Brain microvascular endothelial cell (primary cell): Measurements from ENCODE around the gene PPM1J.
A peak's percentile ranks its signal among the peaks of the same experiment; 100 is the strongest.
"Not testable (repeated sequence)": the region's sequence is repeated elsewhere in the genome, so short reads cannot be mapped to it uniquely, and the experiment has no call there.

Experiments used
- DNase-seq: peaks from one replicate; pipeline ENCODE4 v3.0.0-alpha.2; 2020
- H3K27ac ChIP-seq: fragments of 250-450 bp; sonication (Bioruptor Pico); 2 replicates; pipeline ENCODE4 v1.5.1; 2020; ENCODE audit warnings: mild to moderate bottlenecking, moderate library complexity
- H3K27me3 ChIP-seq: fragments of 250-450 bp; sonication (Bioruptor Pico); replicated peaks from 2 replicates; pipeline ENCODE4 v1.5.1; 2020; ENCODE audit warnings: mild to moderate bottlenecking
- H3K36me3 ChIP-seq: fragments of 250-450 bp; sonication (Bioruptor Pico); replicated peaks from 2 replicates; pipeline ENCODE4 v1.5.1; 2020; ENCODE audit warnings: mild to moderate bottlenecking
- H3K4me3 ChIP-seq: 2 replicates; pipeline ENCODE4 v1.5.1; 2011; ENCODE audit warnings: low read depth, mild to moderate bottlenecking, control low read depth, low read length, moderate library complexity
- in situ Hi-C: cut with HindIII; loops from 2 replicates; pipeline ENCODE4 v1.10.0; 2017; ENCODE audit warnings: low sequenced_read_pairs, low pct_ligation_motif_present
- TF ChIP-seq, protein P1 (sequence below): IDR thresholded peaks from 2 replicates; pipeline ENCODE4 v1.5.1; 2011; ENCODE audit warnings: low read depth, mild to moderate bottlenecking, moderate library complexity, low read length, control low read depth, inconsistent platforms; ENCODE audit errors: missing control alignments

The PPM1J gene

DNA sequence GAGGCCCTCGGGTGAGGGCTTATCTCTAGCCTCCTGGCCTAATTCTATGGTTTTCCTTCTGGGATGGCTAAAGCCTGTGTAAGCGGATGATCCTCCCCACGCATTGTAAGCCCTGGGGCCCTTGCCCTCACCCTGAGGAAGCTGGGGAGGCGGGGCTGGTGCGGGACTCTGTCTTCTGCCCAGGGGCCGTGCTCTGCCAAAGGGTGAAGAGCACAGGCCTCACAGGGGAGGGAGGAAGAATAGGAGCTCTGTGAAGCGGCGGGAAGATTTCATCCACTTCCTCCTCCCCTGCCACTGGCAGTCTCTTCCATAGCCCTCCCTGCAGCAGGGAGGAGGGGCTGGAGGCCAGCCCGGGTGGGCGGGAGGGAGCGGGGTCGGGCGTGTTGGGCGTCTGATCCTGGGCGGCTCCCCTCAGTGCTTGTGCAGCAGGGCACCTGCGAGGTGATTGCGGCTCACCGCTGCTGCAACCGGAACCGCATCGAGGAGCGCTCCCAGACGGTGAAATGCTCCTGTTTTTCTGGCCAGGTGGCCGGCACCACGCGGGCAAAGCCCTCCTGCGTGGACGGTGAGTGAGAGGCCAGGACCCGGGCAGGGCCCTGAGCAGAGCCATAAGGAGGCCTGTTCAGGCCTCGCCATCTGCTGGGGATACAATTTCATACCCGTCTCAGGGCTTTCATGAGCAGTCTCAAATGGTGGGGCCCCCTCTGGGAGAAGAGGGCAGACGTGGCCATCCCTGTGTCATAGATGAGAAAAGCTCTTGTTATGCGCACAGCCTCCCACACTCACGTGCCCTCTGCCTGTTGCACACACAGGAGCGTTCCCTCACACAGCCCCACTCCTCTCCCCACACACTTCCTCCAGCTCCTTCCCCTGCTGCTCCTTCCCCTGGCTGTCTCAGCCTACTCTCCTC, 7.7 kb upstream of the PPM1J start:
- Histone ChIP-seq H3K27me3 (no peaks in the 10 kb centered on the region), H3K4me3 (no peak overlapping the region), H3K36me3 (no peaks in the 10 kb centered on the region), H3K27ac (no peak overlapping the region)
- DNase-seq = peak; percentile 24
- TF ChIP-seq, protein P1, sequence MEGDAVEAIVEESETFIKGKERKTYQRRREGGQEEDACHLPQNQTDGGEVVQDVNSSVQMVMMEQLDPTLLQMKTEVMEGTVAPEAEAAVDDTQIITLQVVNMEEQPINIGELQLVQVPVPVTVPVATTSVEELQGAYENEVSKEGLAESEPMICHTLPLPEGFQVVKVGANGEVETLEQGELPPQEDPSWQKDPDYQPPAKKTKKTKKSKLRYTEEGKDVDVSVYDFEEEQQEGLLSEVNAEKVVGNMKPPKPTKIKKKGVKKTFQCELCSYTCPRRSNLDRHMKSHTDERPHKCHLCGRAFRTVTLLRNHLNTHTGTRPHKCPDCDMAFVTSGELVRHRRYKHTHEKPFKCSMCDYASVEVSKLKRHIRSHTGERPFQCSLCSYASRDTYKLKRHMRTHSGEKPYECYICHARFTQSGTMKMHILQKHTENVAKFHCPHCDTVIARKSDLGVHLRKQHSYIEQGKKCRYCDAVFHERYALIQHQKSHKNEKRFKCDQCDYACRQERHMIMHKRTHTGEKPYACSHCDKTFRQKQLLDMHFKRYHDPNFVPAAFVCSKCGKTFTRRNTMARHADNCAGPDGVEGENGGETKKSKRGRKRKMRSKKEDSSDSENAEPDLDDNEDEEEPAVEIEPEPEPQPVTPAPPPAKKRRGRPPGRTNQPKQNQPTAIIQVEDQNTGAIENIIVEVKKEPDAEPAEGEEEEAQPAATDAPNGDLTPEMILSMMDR = peak; percentile 28
- in situ Hi-C loops = no loop called here

- no peaks in the 10 kb centered on the region for H3K36me3 ChIP-seq
- TF ChIP-seq, protein P1 = no peak
- in situ Hi-C loops = no loop called here
- no peak overlapping the region for H3K27ac ChIP-seq
- DNase-seq = no peak
- H3K4me3 ChIP-seq = no peak overlapping the region
- H3K27me3 ChIP-seq = no peaks in the 10 kb centered on the region
Observed at GRCh38 chr1:112721966-112722524, 6.9 kb upstream of the PPM1J start.

- H3K27ac ChIP-seq, in situ Hi-C loops, H3K27me3 ChIP-seq, H3K4me3 ChIP-seq, H3K36me3 ChIP-seq, DNase-seq: not testable (repeated sequence)
Observed at GRCh38 chr1:112721294-112721693, 6.2 kb upstream of the PPM1J start.

GRCh38 chr1:112720800-112721199, 5.7 kb upstream of the PPM1J start:
- TF ChIP-seq, protein P1 = no peak
- Histone ChIP-seq H3K27me3 (no peaks in the 10 kb centered on the region), H3K36me3 (no peaks in the 10 kb centered on the region), H3K27ac (no peak overlapping the region), H3K4me3 (no peak overlapping the region)
- no peak for DNase-seq
- in situ Hi-C loops = no loop called here

GRCh38 chr1:112719706-112720105, 4.6 kb upstream of the PPM1J start:
- TF ChIP-seq, protein P1 = no peak
- H3K4me3 ChIP-seq = no peak overlapping the region
- no peak overlapping the region for H3K27ac ChIP-seq
- in situ Hi-C loops = no loop called here
- H3K36me3 ChIP-seq = no peaks in the 10 kb centered on the region
- H3K27me3 ChIP-seq = no peaks in the 10 kb centered on the region
- DNase-seq = no peak

DNA sequence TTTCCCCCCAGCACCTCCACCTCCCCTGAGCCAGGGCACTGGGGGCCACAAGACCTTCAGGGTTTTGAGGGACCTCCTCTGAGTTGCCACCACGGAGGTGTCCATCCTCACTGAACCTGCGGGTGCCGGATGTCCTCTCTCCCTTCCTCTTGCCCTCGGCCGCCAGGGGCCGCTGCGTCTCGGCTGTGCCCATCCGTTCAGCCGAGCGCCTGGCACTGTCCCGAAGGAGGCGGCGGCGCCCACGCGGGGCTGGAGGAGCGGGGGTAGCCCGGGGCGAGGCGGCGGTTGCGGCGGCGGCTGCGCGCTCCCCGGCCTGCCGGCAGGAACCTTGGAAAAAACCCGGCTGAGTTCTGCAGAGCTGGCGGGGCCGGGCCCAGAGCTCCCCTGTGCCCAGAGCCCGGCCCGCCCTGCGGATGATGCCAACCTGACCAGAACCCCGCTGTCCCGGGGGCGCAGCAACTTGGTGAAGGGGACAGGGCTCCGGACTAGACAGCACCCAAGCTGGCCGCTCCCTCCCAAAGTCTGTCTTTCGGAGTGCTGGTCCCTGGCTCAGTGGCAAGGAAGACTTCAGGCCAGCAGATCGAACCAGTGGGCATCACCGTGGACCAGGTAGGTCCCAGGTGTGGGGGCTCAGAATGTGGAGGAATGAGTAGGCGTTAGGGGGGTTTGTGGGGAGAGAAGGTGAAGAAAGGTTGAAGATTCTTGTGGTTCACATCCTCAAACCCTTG, 3.7 kb upstream of the PPM1J start:
- H3K27ac ChIP-seq = no peak overlapping the region
- peak overlapping the region; percentile 9 for H3K4me3 ChIP-seq
- peak; percentile 48 for DNase-seq
- no peaks in the 10 kb centered on the region for H3K27me3 ChIP-seq
- in situ Hi-C loops = no loop called here
- no peaks in the 10 kb centered on the region for H3K36me3 ChIP-seq
- TF ChIP-seq, protein P1 = peak; percentile 87
